Stimulated activated CD8-positive, alpha-beta memory T cell treated with anti-CD3 and anti-CD28 coated beads, Interleukin-15, amount 100 ng/mL, for 24 hours (primary cell): ENCODE data around the gene FANCM.

Experiments used
- DNase-seq: peaks from one replicate; pipeline ENCODE4 v3.0.0-alpha.2; 2020; ENCODE audit warnings: low read depth

FANCM gene

GRCh38 chr14:45246151-45246550 lies 110.4 kb downstream of the FANCM start:
- no peak for DNase-seq

- no peak for DNase-seq
Measured at GRCh38 chr14:45246691-45247090, 111.0 kb downstream of the FANCM start.

- no peak for DNase-seq
Measured at GRCh38 chr14:45247427-45247826, 111.7 kb downstream of the FANCM start.

- DNase-seq, result no peak
Measured at GRCh38 chr14:45249856-45250575, 114.3 kb downstream of the FANCM start.
